IMR-90 (cell line): ENCODE data around the gene UGGT1. TPM values are rescaled to one million over a fixed set of nuclear protein-coding genes. Genes with fewer than 3 reads are reported as not detected.

Experiments used
- ATAC-seq: fragments of 200-7000 bp; cut with Tn5 transposase; 2 replicates; pipeline ENCODE4 v1.9.1; 2020; ENCODE audit warnings: low read depth, mild to moderate bottlenecking, moderate library complexity
- BruUV-seq: library from RNA; stranded (reverse); fragments of 400-500 nt; replicated peaks from 2 replicates; lab custom pipeline; 2021; lab: Mats Ljungman, UMichigan
- CTCF ChIA-PET: fragments of 300-600 bp; formaldehyde crosslinking; extraction: SDS; loops from one replicate; lab custom pipeline; 2021; ENCODE audit warnings: antibody characterized with exemption; lab: Yijun Ruan, JAX
- POLR2A ChIA-PET: fragments of 300-600 bp; sonication (Branson Sonifier 250); formaldehyde crosslinking; loops from one replicate; lab custom pipeline; 2022; ENCODE audit warnings: antibody characterized with exemption; ENCODE audit not compliant: unreplicated experiment; lab: Charles Lee
- DNase-seq: peaks from one replicate; pipeline ENCODE4 v3.0.0; 2013
- H2AFZ ChIP-seq: replicated peaks from 2 replicates; pipeline ENCODE3; 2013; ENCODE audit warnings: low read length, mild to moderate bottlenecking; ENCODE audit not compliant: poor library complexity
- H2AK5ac ChIP-seq: 2 replicates; pipeline ENCODE4 v1.6.1; 2013; ENCODE audit warnings: low read depth, low read length, inconsistent platforms
- H2AK9ac ChIP-seq: replicated peaks from 2 replicates; pipeline ENCODE3; 2013; ENCODE audit warnings: mild to moderate bottlenecking, low read depth, low read length, moderate library complexity; ENCODE audit not compliant: poor library complexity
- H2BK120ac ChIP-seq: 2 replicates; pipeline ENCODE4 v1.6.1; 2013; ENCODE audit warnings: low read depth, low read length, inconsistent platforms
- H2BK15ac ChIP-seq: 3 replicates; pipeline ENCODE4 v1.6.1; 2013; ENCODE audit warnings: low read depth, low read length, inconsistent platforms
- H2BK20ac ChIP-seq: 2 replicates; pipeline ENCODE4 v1.6.1; 2013; ENCODE audit warnings: low read depth, mild to moderate bottlenecking, inconsistent platforms, low read length, moderate library complexity
- H2BK5ac ChIP-seq: 2 replicates; pipeline ENCODE4 v1.6.1; 2013; ENCODE audit warnings: mild to moderate bottlenecking, low read depth, low read length, inconsistent platforms; ENCODE audit not compliant: poor library complexity, severe bottlenecking
- H3K14ac ChIP-seq: replicated peaks from 2 replicates; pipeline ENCODE4 v1.6.1; 2013; ENCODE audit warnings: low read depth, low read length, inconsistent platforms
- H3K18ac ChIP-seq: 2 replicates; pipeline ENCODE4 v1.6.1; 2013; ENCODE audit warnings: low read depth, low read length, control low read depth
- H3K23ac ChIP-seq: 2 replicates; pipeline ENCODE4 v1.6.1; 2013; ENCODE audit warnings: low read depth, low read length, inconsistent platforms
- H3K27ac ChIP-seq: 2 replicates; pipeline ENCODE4 v1.5.1; 2013; ENCODE audit warnings: mild to moderate bottlenecking, control low read depth, low read length; ENCODE audit not compliant: insufficient read depth
- H3K27me3 ChIP-seq: 2 replicates; pipeline ENCODE4 v1.6.1; 2013; ENCODE audit warnings: low read length; ENCODE audit not compliant: control insufficient read depth, insufficient read depth
- H3K36me3 ChIP-seq: 2 replicates; pipeline ENCODE4 v1.6.1; 2013; ENCODE audit warnings: low read length, mixed read lengths; ENCODE audit not compliant: control insufficient read depth, insufficient read depth
- H3K4ac ChIP-seq: 2 replicates; pipeline ENCODE4 v1.6.1; 2013; ENCODE audit warnings: low read depth, low read length, inconsistent platforms
- H3K4me1 ChIP-seq: 2 replicates; pipeline ENCODE4 v1.6.1; 2013; ENCODE audit warnings: low read length, mixed read lengths; ENCODE audit not compliant: control insufficient read depth, insufficient read depth
- H3K4me2 ChIP-seq: 2 replicates; pipeline ENCODE4 v1.6.1; 2013; ENCODE audit warnings: low read depth, mild to moderate bottlenecking, control low read depth, low read length, moderate library complexity
- H3K4me3 ChIP-seq: 2 replicates; pipeline ENCODE4 v1.5.1; 2013; ENCODE audit warnings: low read depth, mild to moderate bottlenecking, control low read depth, low read length, moderate library complexity; ENCODE audit not compliant: insufficient read depth
- H3K56ac ChIP-seq: 2 replicates; pipeline ENCODE4 v1.6.1; 2013; ENCODE audit warnings: low read length, inconsistent platforms; ENCODE audit not compliant: insufficient read depth; ENCODE audit errors: extremely low read depth
- H3K79me1 ChIP-seq, 2 experiments: 2 replicates each; pipeline ENCODE4 v1.6.1; 2013; ENCODE audit warnings: low read length in 2 of 2, inconsistent platforms in 1 of 2, low read depth in 1 of 2
- H3K9ac ChIP-seq: 2 replicates; pipeline ENCODE4 v1.6.1; 2013; ENCODE audit warnings: low read depth, low read length, control low read depth
- H3K9me1 ChIP-seq: 2 replicates; pipeline ENCODE4 v1.6.1; 2013; ENCODE audit warnings: low read length, inconsistent platforms; ENCODE audit not compliant: insufficient read depth
- H3K9me3 ChIP-seq: 2 replicates; pipeline ENCODE4 v1.6.1; 2013; ENCODE audit warnings: low read length; ENCODE audit not compliant: control insufficient read depth, insufficient read depth
- H4K20me1 ChIP-seq: 2 replicates; pipeline ENCODE4 v1.6.1; 2013; ENCODE audit warnings: low read length, inconsistent platforms; ENCODE audit not compliant: insufficient read depth
- H4K5ac ChIP-seq: 2 replicates; pipeline ENCODE4 v1.6.1; 2013; ENCODE audit warnings: mild to moderate bottlenecking, low read depth, low read length, control low read depth
- H4K8ac ChIP-seq, 2 experiments: 2 replicates each; pipeline ENCODE4 v1.6.1; 2013; ENCODE audit warnings: low read depth in 2 of 2, low read length in 2 of 2, control low read depth in 1 of 2, inconsistent platforms in 1 of 2
- H4K91ac ChIP-seq: 2 replicates; pipeline ENCODE4 v1.6.1; 2013; ENCODE audit warnings: low read depth, low read length, inconsistent platforms; ENCODE audit not compliant: insufficient read depth
- BHLHE40 ChIP-seq: fragments of 150-350 bp; IDR thresholded peaks from 2 replicates; pipeline ENCODE4 v1.6.1; 2016; ENCODE audit warnings: mild to moderate bottlenecking, low read depth, low read length
- CEBPB ChIP-seq: IDR thresholded peaks from 2 replicates; pipeline ENCODE4 v1.6.1; 2012; ENCODE audit warnings: low read depth, low read length, improper control_type of control experiment
- CHD1 ChIP-seq: IDR thresholded peaks from 2 replicates; pipeline ENCODE4 v1.6.1; 2012; ENCODE audit warnings: low read depth, low read length, improper control_type of control experiment
- FOS ChIP-seq: fragments of 150-350 bp; IDR thresholded peaks from 2 replicates; pipeline ENCODE4 v1.6.1; 2016; ENCODE audit warnings: low read depth, low read length
- MAFK ChIP-seq: IDR thresholded peaks from 2 replicates; pipeline ENCODE4 v1.6.1; 2012; ENCODE audit warnings: low read depth, low read length, improper control_type of control experiment
- MAZ ChIP-seq: IDR thresholded peaks from 2 replicates; pipeline ENCODE4 v1.6.1; 2012; ENCODE audit warnings: low read depth, mild to moderate bottlenecking, low read length, improper control_type of control experiment, moderate library complexity, borderline replicate concordance
- MXI1 ChIP-seq: IDR thresholded peaks from 2 replicates; pipeline ENCODE4 v1.6.1; 2012; ENCODE audit warnings: low read depth, mild to moderate bottlenecking, low read length, moderate library complexity, borderline replicate concordance
- NFE2L2 ChIP-seq: fragments of 150-350 bp; IDR thresholded peaks from 2 replicates; pipeline ENCODE4 v1.6.1; 2016; ENCODE audit warnings: low read depth, mild to moderate bottlenecking, low read length
- POLR2A ChIP-seq: IDR thresholded peaks from 2 replicates; pipeline ENCODE4 v1.6.1; 2012; ENCODE audit warnings: mild to moderate bottlenecking, low read depth, low read length
- RAD21 ChIP-seq: IDR thresholded peaks from 2 replicates; pipeline ENCODE4 v1.6.1; 2012; ENCODE audit warnings: low read length, improper control_type of control experiment
- RCOR1 ChIP-seq: IDR thresholded peaks from 2 replicates; pipeline ENCODE4 v1.6.1; 2012; ENCODE audit warnings: mild to moderate bottlenecking, low read length, improper control_type of control experiment; ENCODE audit not compliant: insufficient replicate concordance
- RFX5 ChIP-seq: IDR thresholded peaks from 2 replicates; pipeline ENCODE4 v1.8.0; 2012; ENCODE audit warnings: low read depth, mild to moderate bottlenecking, low read length, moderate library complexity
- SMC3 ChIP-seq: fragments of 150-350 bp; IDR thresholded peaks from 2 replicates; pipeline ENCODE4 v1.6.1; 2016; ENCODE audit warnings: low read depth, mild to moderate bottlenecking, antibody characterized with exemption, low read length, moderate library complexity
- USF2 ChIP-seq: fragments of 150-350 bp; IDR thresholded peaks from 2 replicates; pipeline ENCODE4 v1.6.1; 2017; ENCODE audit warnings: mild to moderate bottlenecking, antibody characterized with exemption, low read length, low read depth
- WGBS, 2 experiments: methylation state at CpG; one replicate each; pipeline versions ENCODE4 v1.1.5 to v1.1.7; 2013; ENCODE audit warnings: missing lambda C conversion rate in 2 of 2; ENCODE audit not compliant: insufficient read length in 1 of 2; ENCODE audit errors: extremely low coverage in 2 of 2; 5-methylcytosine and 5-hydroxymethylcytosine counted together
- dilution Hi-C: fragments of 300-500 bp; cut with HindIII; formaldehyde crosslinking; loops from one replicate; pipeline ENCODE4 v1.14.3; 2018; ENCODE audit warnings: low sequenced_read_pairs; ENCODE audit not compliant: unreplicated experiment
- in situ Hi-C: fragments of 300-500 bp; cut with MboI; formaldehyde crosslinking; loops from 3 replicates; pipeline ENCODE4 v1.14.3; 2019; ENCODE audit warnings: low sequenced_read_pairs, inconsistent platforms, mixed read lengths
- intact Hi-C: fragments of 100-400 bp; cut with micrococcal nuclease; formaldehyde crosslinking; loops from 2 replicates; pipeline ENCODE4 v1.10.0; 2022
- polyA plus RNA-seq, 3 experiments: library from polyadenylated mRNA; depleted of rRNA; stranded (reverse); fragments of >200 nt; gene quantifications; 2 replicates each; pipeline ENCODE4 v1.2.3, GENCODE V29; 2012; ENCODE audit warnings: low replicate concordance in 1 of 3
- total RNA-seq: library from RNA; depleted of rRNA; stranded (reverse); fragments of >200 nt; gene quantifications from 2 replicates; pipeline ENCODE4 v1.2.3, GENCODE V29; 2012
- TF ChIP-seq, protein P1 (sequence below): conservative IDR thresholded peaks from 2 replicates; pipeline ENCODE4 v1.5.1; 2012; ENCODE audit warnings: mild to moderate bottlenecking, low read depth, low read length, improper control_type of control experiment
- TF ChIP-seq, protein P2 (sequence below): fragments of 150-350 bp; IDR thresholded peaks from 2 replicates; pipeline ENCODE4 v1.6.1; 2016; ENCODE audit warnings: low read depth, mild to moderate bottlenecking, low read length, moderate library complexity, borderline replicate concordance

UGGT1 gene
- total and polyA plus RNA-seq, 2 of the 4 experiments (the other 2 are of a cell fraction) = 26.1 to 71.3 TPM

GRCh38 chr2:128219891-128220290 is 128.9 kb downstream of the UGGT1 start:
- in situ Hi-C loops (no loop called here), dilution Hi-C loops (no loop called here), intact Hi-C loops (no loop called here)
- no peaks in the 10 kb centered on the region; the same call in 1 of the 2 replicates for H3K9me3 ChIP-seq
- no peak overlapping the region for H4K91ac ChIP-seq
- H3K4me1 ChIP-seq = no peaks in the 10 kb centered on the region
- no peak overlapping the region for H2AK9ac ChIP-seq
- H3K9ac ChIP-seq = no peak overlapping the region
- WGBS, 2 experiments = 67% methylated on average over 1 of the region's 8 CpGs; no CpG with 5 or more reads in 1 of the 2 experiments
- BruUV-seq = no TSS peak
- H3K79me1 ChIP-seq = no peaks in the 10 kb centered on the region
- no peak overlapping the region for H3K14ac ChIP-seq
- no peak overlapping the region for H2AFZ ChIP-seq
- DNase-seq = no peak
- H4K20me1 ChIP-seq = no peaks in the 10 kb centered on the region
- H3K18ac ChIP-seq = no peak overlapping the region
- H3K23ac ChIP-seq = no peak overlapping the region
- ATAC-seq = no peak
- H4K8ac ChIP-seq = no peak overlapping the region
- H2BK5ac ChIP-seq = no peak overlapping the region
- H3K4ac ChIP-seq = no peak overlapping the region
- CTCF ChIA-PET = no interaction called here
- no peak overlapping the region for H3K27ac ChIP-seq
- no peak overlapping the region for H3K56ac ChIP-seq
- H3K4me2 ChIP-seq = no peak overlapping the region
- no peaks in the 10 kb centered on the region for H3K36me3 ChIP-seq
- no peak overlapping the region for H3K4me3 ChIP-seq
- H2BK15ac ChIP-seq = no peak overlapping the region
- no peak overlapping the region for H2AK5ac ChIP-seq
- POLR2A ChIA-PET = no interaction called here
- no peak overlapping the region for H2BK120ac ChIP-seq
- no peaks in the 10 kb centered on the region for H3K9me1 ChIP-seq
- TF ChIP-seq USF2 = no peak
- TF ChIP-seq, protein P1, sequence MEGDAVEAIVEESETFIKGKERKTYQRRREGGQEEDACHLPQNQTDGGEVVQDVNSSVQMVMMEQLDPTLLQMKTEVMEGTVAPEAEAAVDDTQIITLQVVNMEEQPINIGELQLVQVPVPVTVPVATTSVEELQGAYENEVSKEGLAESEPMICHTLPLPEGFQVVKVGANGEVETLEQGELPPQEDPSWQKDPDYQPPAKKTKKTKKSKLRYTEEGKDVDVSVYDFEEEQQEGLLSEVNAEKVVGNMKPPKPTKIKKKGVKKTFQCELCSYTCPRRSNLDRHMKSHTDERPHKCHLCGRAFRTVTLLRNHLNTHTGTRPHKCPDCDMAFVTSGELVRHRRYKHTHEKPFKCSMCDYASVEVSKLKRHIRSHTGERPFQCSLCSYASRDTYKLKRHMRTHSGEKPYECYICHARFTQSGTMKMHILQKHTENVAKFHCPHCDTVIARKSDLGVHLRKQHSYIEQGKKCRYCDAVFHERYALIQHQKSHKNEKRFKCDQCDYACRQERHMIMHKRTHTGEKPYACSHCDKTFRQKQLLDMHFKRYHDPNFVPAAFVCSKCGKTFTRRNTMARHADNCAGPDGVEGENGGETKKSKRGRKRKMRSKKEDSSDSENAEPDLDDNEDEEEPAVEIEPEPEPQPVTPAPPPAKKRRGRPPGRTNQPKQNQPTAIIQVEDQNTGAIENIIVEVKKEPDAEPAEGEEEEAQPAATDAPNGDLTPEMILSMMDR = no peak
- no peak for TF ChIP-seq MAZ
- TF ChIP-seq CHD1 = no peak
- TF ChIP-seq SMC3 = no peak
- no peak for TF ChIP-seq POLR2A
- TF ChIP-seq, protein P2, sequence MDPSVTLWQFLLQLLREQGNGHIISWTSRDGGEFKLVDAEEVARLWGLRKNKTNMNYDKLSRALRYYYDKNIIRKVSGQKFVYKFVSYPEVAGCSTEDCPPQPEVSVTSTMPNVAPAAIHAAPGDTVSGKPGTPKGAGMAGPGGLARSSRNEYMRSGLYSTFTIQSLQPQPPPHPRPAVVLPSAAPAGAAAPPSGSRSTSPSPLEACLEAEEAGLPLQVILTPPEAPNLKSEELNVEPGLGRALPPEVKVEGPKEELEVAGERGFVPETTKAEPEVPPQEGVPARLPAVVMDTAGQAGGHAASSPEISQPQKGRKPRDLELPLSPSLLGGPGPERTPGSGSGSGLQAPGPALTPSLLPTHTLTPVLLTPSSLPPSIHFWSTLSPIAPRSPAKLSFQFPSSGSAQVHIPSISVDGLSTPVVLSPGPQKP = no peak
- TF ChIP-seq NFE2L2 = no peak
- no peak for TF ChIP-seq MAFK
- TF ChIP-seq RFX5 = no peak
- no peak for TF ChIP-seq BHLHE40
- TF ChIP-seq RCOR1 = no peak
- no peak for TF ChIP-seq RAD21
- no peak for TF ChIP-seq MXI1
- TF ChIP-seq FOS = no peak
- no peak for TF ChIP-seq CEBPB
- no peak overlapping the region for H4K5ac ChIP-seq
- peaks cover 14% of the 10 kb centered on the region for H3K27me3 ChIP-seq
- no peak overlapping the region for H2BK20ac ChIP-seq
